CD14-positive monocyte (primary cell): ENCODE results near the gene COX10. TPM values are rescaled to one million over a fixed set of nuclear protein-coding genes. Genes with fewer than 3 reads are reported as not detected.

Source experiments
- DNase-seq, 3 donors: peaks; one replicate each; pipeline ENCODE4 v3.0.0-alpha.2; 2011 to 2022
- H2AFZ ChIP-seq: 2 replicates; pipeline ENCODE4 v1.6.0; 2012; ENCODE audit warnings: mild to moderate bottlenecking, low read depth, low read length, inconsistent platforms; ENCODE audit not compliant: insufficient read depth, poor library complexity, severe bottlenecking
- H3K27ac ChIP-seq, 2 donors: 1 replicate in 1 of 2; 2 replicates in 1 of 2; pipeline ENCODE4 v1.5.1; 2012 to 2013; ENCODE audit warnings: low read length in 2 of 2, control low read depth in 1 of 2, inconsistent platforms in 1 of 2, low read depth in 1 of 2, mild to moderate bottlenecking in 1 of 2
- H3K27me3 ChIP-seq, 2 donors: one replicate each; pipeline versions ENCODE4 v1.6.0 to v1.6.1; 2011 to 2013; ENCODE audit warnings: low read length in 2 of 2; ENCODE audit not compliant: control insufficient read depth in 2 of 2, insufficient read depth in 2 of 2
- H3K36me3 ChIP-seq, 2 donors: replicated peaks in 1 of 2; 1 replicate in 1 of 2; 2 replicates in 1 of 2; pipeline versions ENCODE4 v1.5.1 to v1.6.1; 2012 to 2013; ENCODE audit warnings: low read length in 2 of 2, control low read depth in 1 of 2, inconsistent platforms in 1 of 2, mild to moderate bottlenecking in 1 of 2; ENCODE audit not compliant: insufficient read depth in 2 of 2, control insufficient read depth in 1 of 2
- H3K4me1 ChIP-seq, 2 donors: 1 replicate in 1 of 2; 2 replicates in 1 of 2; pipeline versions ENCODE4 v1.5.1 to v1.6.1; 2012 to 2013; ENCODE audit warnings: low read length in 2 of 2, control low read depth in 1 of 2, inconsistent platforms in 1 of 2, mild to moderate bottlenecking in 1 of 2, moderate library complexity in 1 of 2; ENCODE audit not compliant: insufficient read depth in 2 of 2, control insufficient read depth in 1 of 2
- H3K4me2 ChIP-seq: replicated peaks from 2 replicates; pipeline ENCODE3; 2012; ENCODE audit warnings: low read length, moderate library complexity, mild to moderate bottlenecking; ENCODE audit not compliant: poor library complexity, severe bottlenecking; ENCODE audit errors: extremely low read depth
- H3K4me3 ChIP-seq, 3 experiments: fragments of 200-600 bp in 1 of 3; sonication (generic) in 1 of 3; replicated peaks in 1 of 3; 1 replicate in 2 of 3; 2 replicates in 1 of 3; pipeline ENCODE4 v1.5.1; 2011 to 2013; ENCODE audit warnings: low read length in 3 of 3, mild to moderate bottlenecking in 3 of 3, control low read depth in 2 of 3, low read depth in 2 of 3, inconsistent platforms in 1 of 3, moderate library complexity in 1 of 3
- H3K79me2 ChIP-seq: 2 replicates; pipeline ENCODE4 v1.6.0; 2012; ENCODE audit warnings: mild to moderate bottlenecking, control low read depth, inconsistent platforms, low read length, moderate library complexity; ENCODE audit not compliant: insufficient read depth
- H3K9ac ChIP-seq: 2 replicates; pipeline ENCODE4 v1.6.0; 2017; ENCODE audit warnings: low read length, mild to moderate bottlenecking; ENCODE audit not compliant: insufficient read depth, poor library complexity, severe bottlenecking
- H3K9me3 ChIP-seq, 2 donors: replicated peaks in 1 of 2; 1 replicate in 1 of 2; 2 replicates in 1 of 2; pipeline versions ENCODE4 v1.5.1 to v1.6.1; 2012 to 2013; ENCODE audit warnings: low read length in 2 of 2, control low read depth in 1 of 2; ENCODE audit not compliant: control insufficient read depth in 1 of 2, insufficient read depth in 1 of 2
- H4K20me1 ChIP-seq: 2 replicates; pipeline ENCODE4 v1.6.0; 2012; ENCODE audit warnings: mild to moderate bottlenecking, low read length, control low read depth, moderate library complexity; ENCODE audit not compliant: insufficient read depth
- H3K27ac Mint-ChIP-seq, 7 donors: one replicate each; pipeline ENCODE4 v1.8.0; 2020; ENCODE audit warnings: mild to moderate bottlenecking in 7 of 7, mixed read lengths in 7 of 7, moderate library complexity in 6 of 7, inconsistent platforms in 2 of 7
- H3K27me3 Mint-ChIP-seq, 3 donors: one replicate each; pipeline ENCODE4 v1.8.0; 2021 to 2022; ENCODE audit warnings: low read depth in 3 of 3, mild to moderate bottlenecking in 3 of 3, mixed read lengths in 3 of 3, moderate library complexity in 3 of 3, inconsistent platforms in 1 of 3
- H3K36me3 Mint-ChIP-seq, 2 donors: one replicate each; pipeline ENCODE4 v1.8.0; 2020; ENCODE audit warnings: mixed read lengths in 2 of 2, inconsistent platforms in 1 of 2, mild to moderate bottlenecking in 1 of 2
- H3K4me1 Mint-ChIP-seq: one replicate; pipeline ENCODE4 v1.8.0; 2020; ENCODE audit warnings: mild to moderate bottlenecking, mixed read lengths
- H3K4me3 Mint-ChIP-seq, 2 donors: one replicate each; pipeline ENCODE4 v1.8.0; 2020; ENCODE audit warnings: mild to moderate bottlenecking in 2 of 2, mixed read lengths in 2 of 2, moderate library complexity in 1 of 2
- H3K9me3 Mint-ChIP-seq, 7 donors: one replicate each; pipeline ENCODE4 v1.8.0; 2020 to 2022; ENCODE audit warnings: mixed read lengths in 7 of 7, mild to moderate bottlenecking in 6 of 7, moderate library complexity in 6 of 7, inconsistent platforms in 2 of 7
- CTCF ChIP-seq: fragments of 200-600 bp; IDR thresholded peaks from one replicate; pipeline ENCODE4 v1.8.0; 2022; ENCODE audit warnings: antibody characterized with exemption, mild to moderate bottlenecking
- WGBS: methylation state at CpG from one replicate; pipeline ENCODE4 v1.1.5; 2013; ENCODE audit warnings: missing lambda C conversion rate; ENCODE audit not compliant: insufficient coverage; 5-methylcytosine and 5-hydroxymethylcytosine counted together
- intact Hi-C, 2 donors: fragments of 100-400 bp; cut with micrococcal nuclease; formaldehyde crosslinking; loops; one replicate each; pipeline versions ENCODE4 v1.15.0 to v1.15.1; 2023
- polyA plus RNA-seq, 3 donors: library from polyadenylated mRNA; depleted of rRNA in 1 of 3; unstranded in 2 of 3; stranded (reverse) in 1 of 3; fragments of 300-500 nt in 2 of 3; fragments of >200 nt in 1 of 3; fragmentation: Illumina TruSeq in 2 of 3; gene quantifications; 1 replicate in 2 of 3; 2 replicates in 1 of 3; pipeline ENCODE4 v1.2.3, GENCODE V29; 2012 to 2021

Gene COX10
- polyA plus RNA-seq, 3 donors: 8.2 to 15.2 (median 11.3) TPM

- H3K9me3 ChIP-seq: no peaks in the 10 kb centered on the region
- Mint-ChIP-seq H3K27me3 (peaks cover 0 to 4% (median 3%) of the 10 kb centered on the region in 3 donors), H3K4me3 (no peak overlapping the region), H3K36me3 (peaks cover 49 to 59% of the 10 kb centered on the region in 2 donors), H3K9me3 (peaks cover 0 to 2% (median 0%) of the 10 kb centered on the region in 7 donors), H3K27ac (peak overlapping the region in 1 of 7 donors; percentile 47), H3K4me1 (peaks cover 22% of the 10 kb centered on the region)
- H3K27me3 ChIP-seq: no peaks in the 10 kb centered on the region
- TF ChIP-seq CTCF: no peak
- no peak overlapping the region for H3K4me2 ChIP-seq
- H3K36me3 ChIP-seq: peaks cover 4 to 60% of the 10 kb centered on the region in 2 donors
- H2AFZ ChIP-seq: no peak overlapping the region
- no CpG with 5 or more reads among the region's 2 CpGs for WGBS
- H3K4me3 ChIP-seq: no peak overlapping the region
- no peaks in the 10 kb centered on the region for H3K79me2 ChIP-seq
- H3K4me1 ChIP-seq: peaks cover 9 to 12% of the 10 kb centered on the region in 2 donors
- H3K9ac ChIP-seq: no peak overlapping the region
- no peak overlapping the region for H3K27ac ChIP-seq
- intact Hi-C loops: no loop called here
- H4K20me1 ChIP-seq: no peaks in the 10 kb centered on the region
- DNase-seq: no peak
Observed at GRCh38 chr17:14204546-14204945, 135.2 kb downstream of the COX10 start.

GRCh38 chr17:14205380-14205779 lies 136.1 kb downstream of the COX10 start:
- no peak overlapping the region for H3K4me3 ChIP-seq
- no peak overlapping the region for H3K4me2 ChIP-seq
- H3K27ac Mint-ChIP-seq: peak overlapping the region in 1 of 7 donors; percentile 15
- H3K27ac ChIP-seq: no peak overlapping the region
- peaks cover 20% of the 10 kb centered on the region for H3K4me1 Mint-ChIP-seq
- H3K9me3 ChIP-seq: no peaks in the 10 kb centered on the region
- H3K4me3 Mint-ChIP-seq: no peak overlapping the region
- H2AFZ ChIP-seq: no peak overlapping the region
- H4K20me1 ChIP-seq: no peaks in the 10 kb centered on the region
- peaks cover 48 to 58% of the 10 kb centered on the region in 2 donors for H3K36me3 Mint-ChIP-seq
- no peak for TF ChIP-seq CTCF
- peaks cover 0 to 2% (median 0%) of the 10 kb centered on the region in 7 donors for H3K9me3 Mint-ChIP-seq
- H3K36me3 ChIP-seq: peaks cover 4 to 58% of the 10 kb centered on the region in 2 donors
- intact Hi-C loops: no loop called here
- no peak overlapping the region for H3K9ac ChIP-seq
- peaks cover 0 to 3% (median 2%) of the 10 kb centered on the region in 3 donors for H3K27me3 Mint-ChIP-seq
- no peaks in the 10 kb centered on the region for H3K27me3 ChIP-seq
- WGBS: 97% methylated on average over 9 of the region's 10 CpGs
- DNase-seq: no peak
- peaks cover 9 to 12% of the 10 kb centered on the region in 2 donors for H3K4me1 ChIP-seq
- no peaks in the 10 kb centered on the region for H3K79me2 ChIP-seq
